Heart left ventricle (tissue), 16 donors: ENCODE results near the gene SGPL1. TPM values are rescaled to one million over a fixed set of nuclear protein-coding genes. Genes with fewer than 3 reads are reported as not detected.

Source experiments
- ATAC-seq, 4 donors: fragments of 200-7000 bp; cut with Tn5 transposase; one replicate each; pipeline ENCODE4 v1.9.1; 2020 to 2022; ENCODE audit warnings: moderate library complexity in 4 of 4, mild to moderate bottlenecking in 3 of 4, moderate number of reproducible peaks in 1 of 4
- DNase-seq, 5 donors: peaks; one replicate each; pipeline ENCODE4 v3.0.0-alpha.2; 2020
- H3K27ac ChIP-seq, 12 donors: fragments of 200-600 bp; sonication (generic) in 4 of 12; one replicate each; pipeline versions ENCODE4 v1.5.0 to v1.8.0; 2016 to 2022; ENCODE audit warnings: mild to moderate bottlenecking in 2 of 12
- H3K27me3 ChIP-seq, 9 donors: fragments of 200-600 bp; sonication (generic) in 2 of 9; one replicate each; pipeline versions ENCODE4 v1.5.1 to v1.8.0; 2016 to 2022; ENCODE audit warnings: mild to moderate bottlenecking in 3 of 9
- H3K36me3 ChIP-seq, 9 donors: fragments of 200-600 bp; sonication (generic) in 2 of 9; one replicate each; pipeline versions ENCODE4 v1.5.0 to v1.8.0; 2018 to 2022; ENCODE audit warnings: mild to moderate bottlenecking in 2 of 9
- H3K4me1 ChIP-seq, 12 donors: fragments of 200-600 bp; sonication (generic) in 4 of 12; one replicate each; pipeline versions ENCODE4 v1.5.0 to v1.8.0; 2016 to 2022; ENCODE audit warnings: mild to moderate bottlenecking in 3 of 12
- H3K4me3 ChIP-seq, 12 donors: fragments of 200-600 bp; sonication (generic) in 4 of 12; one replicate each; pipeline versions ENCODE4 v1.5.0 to v1.8.0; 2017 to 2022; ENCODE audit warnings: mild to moderate bottlenecking in 9 of 12, moderate library complexity in 4 of 12
- H3K9me3 ChIP-seq, 12 donors: fragments of 200-600 bp; sonication (generic) in 4 of 12; one replicate each; pipeline versions ENCODE4 v1.5.0 to v1.8.0; 2016 to 2022; ENCODE audit warnings: mild to moderate bottlenecking in 1 of 12
- POLR2A ChIP-seq, 2 donors: fragments of 450-650 bp; IDR thresholded peaks; one replicate each; pipeline ENCODE4 v1.6.1; 2017; ENCODE audit warnings: antibody characterized with exemption in 2 of 2, mild to moderate bottlenecking in 2 of 2, moderate library complexity in 2 of 2
- WGBS, 4 donors: extraction: QIAGEN DNeasy Blood & Tissue Kit in 2 of 4; methylation state at CpG; one replicate each; pipeline versions ENCODE4 v1.1.5 to v1.1.7; 2013 to 2018; 5-methylcytosine and 5-hydroxymethylcytosine counted together
- intact Hi-C, 10 donors: fragments of 100-400 bp; cut with DNase I; formaldehyde crosslinking; loops; one replicate each; pipeline versions ENCODE4 v1.11.1 to v1.14.2; 2022
- polyA plus RNA-seq, 2 donors: library from polyadenylated mRNA; stranded (reverse); fragments of 200-250 nt; gene quantifications; one replicate each; pipeline ENCODE4 v1.2.3, GENCODE V29; 2013
- total RNA-seq, 9 donors: library from RNA; depleted of rRNA in 2 of 9; stranded (reverse); fragments of >200 nt in 2 of 9; fragmentation: NEBNext Ultra II Directional in 3 of 9; extraction: Animal tissue kit (Norgen Biotek cat#: 25700) in 3 of 9; gene quantifications; one replicate each; pipeline versions ENCODE4 v1.1.0 to v1.2.4, GENCODE V29; 2016 to 2023
- TF ChIP-seq, protein P1 (sequence below), 12 donors: fragments of 200-600 bp; sonication (generic) in 4 of 12; IDR thresholded peaks; one replicate each; pipeline versions ENCODE4 v1.5.0 to v1.8.0; 2018 to 2022; ENCODE audit warnings: antibody characterized with exemption in 12 of 12, mild to moderate bottlenecking in 5 of 12
- donor health status: ischemic (EF 13 %, LVEDD 7.1; RV severe dilation, severe dysfunction).
- donor health status: healthy with polysubstance abuse.
- donor health status: DM: no; HTN: yes; CAD: no.
- donor health status: DM: no; HTN: no; CAD: no.
- donor health status: ischemic (EF 25% LVEDD 6.9; RV normal size, moderate dysfunction).
- donor health status: ischemic (EF 25% LVEDD 5.7; RV mildly dilated, moderate dysfunction).
- donor health status: healthy.
- donor health status: DM: yes; HTN: yes; CAD: no.
- donor health status: ischemic (EF 35%, LVEDD 5.7; RV mildly dilated, moderate dysfunction).
- donor health status: nonischemic (EF 11% LVEDD 7.7; RV severe dilation, severe dysfunction).
- donor health status: DM: yes; HTN: yes; CAD: no.
- donor health status: PGD.
- donor health status: ischemic (EF 29% LVEDD 5.4; RV normal size, mild dysfunction).
- donor health status: nonischemic (EF 23%, LVEDD 6.1; RV moderate dilation, normal function).

SGPL1 gene
- total and polyA plus RNA-seq, 11 donors, result 2.9 to 32.3 (median 11.4) TPM

DNA sequence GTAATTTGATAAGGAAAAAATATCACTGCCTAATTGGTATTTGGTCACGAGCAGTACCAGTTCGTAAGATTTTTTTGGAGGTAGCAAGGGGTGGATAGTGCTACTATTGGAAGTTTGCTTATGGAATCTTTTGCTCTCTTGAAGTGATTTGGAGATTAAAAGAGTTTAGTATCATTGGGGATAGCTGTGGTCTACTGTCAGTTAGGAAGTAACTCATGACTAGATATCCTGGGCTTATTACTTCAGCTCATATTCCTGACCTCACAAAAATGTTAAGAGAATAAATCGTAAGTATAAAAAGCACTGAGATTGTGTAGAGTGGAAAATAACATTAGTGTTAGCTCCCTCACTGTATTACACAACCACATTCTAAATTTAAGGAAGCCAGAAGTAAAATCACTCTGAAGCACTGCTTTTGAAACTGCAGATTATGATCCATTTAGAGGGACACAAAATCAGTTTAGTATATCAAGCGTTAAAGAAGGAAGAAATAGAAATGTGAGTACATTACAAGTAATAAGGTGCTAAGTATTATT lies 22.6 kb downstream of the SGPL1 start:
- TF ChIP-seq POLR2A (IDR thresholded peaks at IDR 0.05), result no peak
- no peak overlapping the region for H3K27ac ChIP-seq
- ATAC-seq, result no peak
- no peak for DNase-seq
- intact Hi-C loops, result no loop called here
- H3K9me3 ChIP-seq, result peaks cover 0 to 11% (median 0%) of the 10 kb centered on the region in 12 donors
- H3K4me1 ChIP-seq, result peaks cover 0 to 32% (median 0%) of the 10 kb centered on the region in 12 donors
- WGBS, 4 donors, result 75 to 92% (median 76%) methylated on average over 4 of the region's 4 CpGs
- H3K27me3 ChIP-seq, result no peaks in the 10 kb centered on the region
- H3K4me3 ChIP-seq, result no peak overlapping the region
- H3K36me3 ChIP-seq, result peaks cover 0 to 24% (median 0%) of the 10 kb centered on the region in 9 donors

DNA sequence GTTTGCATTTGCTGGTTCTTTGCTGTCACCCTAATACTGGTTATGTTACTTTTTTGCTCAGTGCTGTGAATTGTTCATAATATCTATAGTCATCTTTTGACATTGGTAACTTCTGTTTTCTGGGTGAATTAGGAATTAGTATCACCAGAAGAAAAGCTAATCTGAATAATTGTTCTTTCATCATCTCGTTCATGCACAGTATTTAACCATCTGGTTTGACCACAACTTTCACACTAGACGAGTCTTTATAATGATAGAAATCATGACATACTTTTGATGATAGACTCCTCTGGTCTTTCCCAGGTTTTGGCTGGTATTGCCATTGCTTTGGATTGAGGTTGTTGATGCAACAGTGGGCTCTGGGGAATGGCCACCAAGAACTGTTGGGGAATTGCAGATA lies 25.1 kb downstream of the SGPL1 start:
- no peaks in the 10 kb centered on the region for H3K27me3 ChIP-seq

DNA sequence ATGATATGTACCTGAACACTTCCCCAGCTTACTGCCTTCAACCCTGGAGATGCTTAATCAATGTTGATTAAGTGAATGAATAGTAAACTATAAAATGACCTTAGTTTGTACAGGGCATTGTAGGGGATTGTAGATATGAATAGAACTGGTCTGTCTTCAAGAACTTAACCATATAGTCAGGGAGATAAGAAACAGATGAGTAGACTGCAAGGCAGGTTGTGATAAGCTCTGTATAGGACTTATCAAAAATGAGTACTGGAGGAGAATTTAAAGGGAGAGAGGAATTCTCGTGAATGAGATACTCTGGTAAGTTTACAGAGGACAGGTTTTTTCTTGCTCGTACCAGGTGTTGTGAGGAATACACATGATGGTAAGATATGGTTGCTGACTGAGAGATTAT lies 27.6 kb downstream of the SGPL1 start:
- H3K27ac ChIP-seq, result no peak overlapping the region
- H3K4me3 ChIP-seq, result no peak overlapping the region
- no peak for ATAC-seq
- H3K9me3 ChIP-seq, result no peaks in the 10 kb centered on the region
- intact Hi-C loops, result no loop called here
- 80 to 88% (median 85%) methylated on average over 2 of the region's 2 CpGs for WGBS, 4 donors
- peaks cover 0 to 17% (median 3%) of the 10 kb centered on the region in 12 donors for H3K4me1 ChIP-seq
- TF ChIP-seq, protein P1, sequence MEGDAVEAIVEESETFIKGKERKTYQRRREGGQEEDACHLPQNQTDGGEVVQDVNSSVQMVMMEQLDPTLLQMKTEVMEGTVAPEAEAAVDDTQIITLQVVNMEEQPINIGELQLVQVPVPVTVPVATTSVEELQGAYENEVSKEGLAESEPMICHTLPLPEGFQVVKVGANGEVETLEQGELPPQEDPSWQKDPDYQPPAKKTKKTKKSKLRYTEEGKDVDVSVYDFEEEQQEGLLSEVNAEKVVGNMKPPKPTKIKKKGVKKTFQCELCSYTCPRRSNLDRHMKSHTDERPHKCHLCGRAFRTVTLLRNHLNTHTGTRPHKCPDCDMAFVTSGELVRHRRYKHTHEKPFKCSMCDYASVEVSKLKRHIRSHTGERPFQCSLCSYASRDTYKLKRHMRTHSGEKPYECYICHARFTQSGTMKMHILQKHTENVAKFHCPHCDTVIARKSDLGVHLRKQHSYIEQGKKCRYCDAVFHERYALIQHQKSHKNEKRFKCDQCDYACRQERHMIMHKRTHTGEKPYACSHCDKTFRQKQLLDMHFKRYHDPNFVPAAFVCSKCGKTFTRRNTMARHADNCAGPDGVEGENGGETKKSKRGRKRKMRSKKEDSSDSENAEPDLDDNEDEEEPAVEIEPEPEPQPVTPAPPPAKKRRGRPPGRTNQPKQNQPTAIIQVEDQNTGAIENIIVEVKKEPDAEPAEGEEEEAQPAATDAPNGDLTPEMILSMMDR (IDR thresholded peaks at IDR 0.05), result no peak
- TF ChIP-seq POLR2A (IDR thresholded peaks at IDR 0.05), result no peak
- DNase-seq, result no peak
- H3K36me3 ChIP-seq, result peaks cover 0 to 32% (median 17%) of the 10 kb centered on the region in 9 donors
- H3K27me3 ChIP-seq, result no peaks in the 10 kb centered on the region

More for the DNA sequence above, 25.1 kb downstream of the SGPL1 start:
- no peak for DNase-seq
- WGBS, 4 donors, result 89 to 96% (median 96%) methylated on average over 2 of the region's 2 CpGs
- TF ChIP-seq, protein P1 (IDR thresholded peaks at IDR 0.05), result no peak
- Histone ChIP-seq H3K4me3 (no peak overlapping the region), H3K9me3 (peaks cover 0 to 11% (median 0%) of the 10 kb centered on the region in 12 donors), H3K27ac (no peak overlapping the region), H3K36me3 (peaks cover 0 to 30% (median 12%) of the 10 kb centered on the region in 9 donors), H3K4me1 (peaks cover 0 to 10% (median 0%) of the 10 kb centered on the region in 12 donors)
- intact Hi-C loops, result no loop called here
- no peak for ATAC-seq

DNA sequence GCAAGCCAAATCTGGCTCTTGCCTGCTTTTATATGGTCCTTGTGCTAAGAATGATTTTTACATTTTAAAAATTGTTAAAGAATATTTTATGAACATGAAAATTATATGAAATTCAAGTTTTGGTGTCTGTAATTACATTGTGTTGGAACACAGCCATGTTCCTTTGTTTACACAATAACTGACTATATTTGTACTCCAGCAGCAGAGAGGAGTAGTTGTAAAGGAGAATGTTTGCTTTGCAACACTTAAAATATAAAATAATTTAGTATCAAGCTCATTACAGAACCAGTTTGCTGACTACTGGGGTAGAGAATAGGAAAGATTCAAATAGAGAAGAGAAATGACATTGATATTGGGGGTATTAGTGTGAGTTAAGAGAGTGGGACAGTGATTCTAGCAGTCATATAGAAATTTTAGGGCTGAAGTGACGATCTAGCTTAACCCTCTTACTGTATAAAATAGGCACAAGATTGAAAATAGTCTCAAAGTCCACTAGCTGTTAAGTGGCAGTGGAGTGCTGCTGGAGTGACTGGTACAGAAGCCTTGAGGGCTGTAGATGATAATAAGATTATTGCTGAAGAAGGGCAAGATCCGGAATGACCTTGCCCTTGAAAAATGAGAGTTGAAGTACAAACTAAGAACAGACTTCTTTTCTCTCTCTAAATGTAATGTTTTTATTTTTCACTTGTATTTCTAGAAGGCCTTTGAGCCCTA lies 28.2 kb downstream of the SGPL1 start:
- Histone ChIP-seq H3K36me3 (peaks cover 0 to 31% (median 17%) of the 10 kb centered on the region in 9 donors), H3K27me3 (no peaks in the 10 kb centered on the region), H3K9me3 (no peaks in the 10 kb centered on the region), H3K27ac (no peak overlapping the region), H3K4me1 (peaks cover 0 to 11% (median 3%) of the 10 kb centered on the region in 12 donors), H3K4me3 (no peak overlapping the region)
- intact Hi-C loops, result no loop called here
- no peak for ATAC-seq
- DNase-seq, result no peak
- 59 to 73% (median 68%) methylated on average over 2 of the region's 2 CpGs for WGBS, 4 donors
- TF ChIP-seq POLR2A (IDR thresholded peaks at IDR 0.05), result no peak
- TF ChIP-seq, protein P1 (IDR thresholded peaks at IDR 0.05), result no peak
